Activated naive CD8-positive, alpha-beta T cell treated with anti-CD3 and anti-CD28 coated beads, Interleukin-2, amount 10 ng/mL, durations not matched to agents 7 days and 5 days (primary cell): ENCODE measurements around the gene IL1RL1. TPM values are rescaled to one million over a fixed set of nuclear protein-coding genes. Genes with fewer than 3 reads are reported as not detected.
"Not testable (repeated sequence)": the region's sequence is repeated elsewhere in the genome, so short reads cannot be mapped to it uniquely, and the experiment has no call there.

Experiments used
- ATAC-seq: fragments of 150-1000 bp; cut with Tn5 transposase; one replicate; pipeline ENCODE4 v1.10.0; 2021; ENCODE audit warnings: low read depth, moderate library complexity
- POLR2A ChIA-PET: fragments of 350-600 bp; sonication (Branson Sonifier 250); formaldehyde crosslinking; loops from one replicate; lab custom pipeline; 2021; ENCODE audit warnings: antibody characterized with exemption; lab: Charles Lee
- DNase-seq: peaks from one replicate; pipeline ENCODE4 v3.0.0; 2021
- H3K27ac Mint-ChIP-seq: one replicate; pipeline ENCODE4 v1.8.0; 2022; ENCODE audit warnings: mild to moderate bottlenecking, mixed read lengths
- H3K27me3 Mint-ChIP-seq: one replicate; pipeline ENCODE4 v1.8.0; 2022; ENCODE audit warnings: mild to moderate bottlenecking, moderate library complexity, mixed read lengths
- H3K36me3 Mint-ChIP-seq: one replicate; pipeline ENCODE4 v1.8.0; 2021; ENCODE audit warnings: mild to moderate bottlenecking, mixed read lengths
- H3K4me1 Mint-ChIP-seq: one replicate; pipeline ENCODE4 v1.8.0; 2021; ENCODE audit warnings: mixed read lengths
- H3K4me3 Mint-ChIP-seq: one replicate; pipeline ENCODE4 v1.8.0; 2022; ENCODE audit warnings: mild to moderate bottlenecking, moderate library complexity, mixed read lengths
- H3K9me3 Mint-ChIP-seq: one replicate; pipeline ENCODE4 v1.8.0; 2021; ENCODE audit warnings: mixed read lengths
- total RNA-seq, 2 experiments: library from RNA; stranded (reverse); gene quantifications; one replicate each; pipeline ENCODE4 v1.2.3, GENCODE V29; 2021

IL1RL1 gene
- total RNA-seq, 2 experiments from 2014 or later: not detected

DNA sequence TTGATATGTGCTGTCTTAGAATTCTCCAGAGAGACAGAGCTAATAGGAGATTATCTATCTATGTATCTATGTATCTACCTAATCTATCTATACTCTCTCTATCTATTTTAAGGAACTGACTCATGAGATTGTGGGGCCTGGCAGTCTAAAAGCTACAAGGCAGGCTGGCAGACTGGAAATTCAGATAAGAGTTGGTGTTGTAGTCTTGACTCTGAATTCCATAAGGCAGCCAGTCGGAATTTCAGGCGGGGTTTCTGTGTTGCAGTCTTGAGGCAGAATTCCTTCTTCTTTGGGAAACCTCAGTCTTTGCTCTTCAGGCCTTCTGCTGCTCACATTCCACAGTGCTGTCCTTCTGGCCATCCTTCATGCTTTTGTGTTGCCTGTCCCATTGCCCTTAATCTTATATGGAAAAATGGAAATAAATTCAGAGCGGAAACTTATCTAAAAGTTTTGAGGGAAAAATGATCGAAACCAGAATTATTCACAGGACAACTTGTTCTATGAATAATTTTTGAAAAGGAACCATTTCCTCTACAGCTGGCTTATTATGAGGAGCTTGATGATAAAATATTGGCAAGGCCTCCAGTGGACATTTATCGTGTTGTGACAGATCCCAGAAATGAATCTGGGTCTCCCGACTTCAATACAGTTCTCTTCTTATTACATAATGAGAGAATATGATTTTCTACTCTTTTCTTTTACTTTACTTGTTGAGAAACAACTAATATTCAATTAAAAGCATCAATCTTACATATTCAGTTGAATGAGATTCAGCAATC lies 10.8 kb downstream of the IL1RL1 start:
- DNase-seq (no peak), ATAC-seq (no peak)
- H3K27ac Mint-ChIP-seq: no peak overlapping the region
- POLR2A ChIA-PET: no interaction called here
- H3K4me1 Mint-ChIP-seq: peaks cover 7% of the 10 kb centered on the region
- peaks cover 16% of the 10 kb centered on the region for H3K36me3 Mint-ChIP-seq
- peaks cover 7% of the 10 kb centered on the region for H3K9me3 Mint-ChIP-seq
- no peak overlapping the region for H3K4me3 Mint-ChIP-seq
- peaks cover 11% of the 10 kb centered on the region for H3K27me3 Mint-ChIP-seq

DNA sequence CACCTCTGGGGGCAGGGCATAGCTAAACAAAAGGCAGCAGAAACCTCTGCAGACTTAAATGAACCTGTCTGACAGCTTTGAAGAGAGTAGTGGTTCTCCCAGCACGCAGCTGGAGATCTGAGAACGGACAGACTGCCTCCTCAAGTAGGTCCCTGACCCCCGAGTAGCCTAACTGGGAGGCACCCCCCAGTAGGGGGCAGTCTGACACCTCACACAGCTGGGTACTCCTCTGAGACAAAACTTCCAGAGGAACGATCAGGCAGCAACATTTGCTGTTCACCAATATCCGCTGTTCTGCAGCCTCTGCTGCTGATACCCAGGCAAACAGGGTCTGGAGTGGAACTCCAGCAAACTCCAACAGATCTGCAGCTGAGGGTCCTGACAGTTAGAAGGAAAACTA lies 13.6 kb downstream of the IL1RL1 start:
- Mint-ChIP-seq H3K36me3 (peaks cover 21% of the 10 kb centered on the region), H3K27me3 (peaks cover 13% of the 10 kb centered on the region)
- H3K4me1 Mint-ChIP-seq, ATAC-seq, H3K4me3 Mint-ChIP-seq, POLR2A ChIA-PET, DNase-seq, H3K9me3 Mint-ChIP-seq, H3K27ac Mint-ChIP-seq: not testable (repeated sequence)

DNA sequence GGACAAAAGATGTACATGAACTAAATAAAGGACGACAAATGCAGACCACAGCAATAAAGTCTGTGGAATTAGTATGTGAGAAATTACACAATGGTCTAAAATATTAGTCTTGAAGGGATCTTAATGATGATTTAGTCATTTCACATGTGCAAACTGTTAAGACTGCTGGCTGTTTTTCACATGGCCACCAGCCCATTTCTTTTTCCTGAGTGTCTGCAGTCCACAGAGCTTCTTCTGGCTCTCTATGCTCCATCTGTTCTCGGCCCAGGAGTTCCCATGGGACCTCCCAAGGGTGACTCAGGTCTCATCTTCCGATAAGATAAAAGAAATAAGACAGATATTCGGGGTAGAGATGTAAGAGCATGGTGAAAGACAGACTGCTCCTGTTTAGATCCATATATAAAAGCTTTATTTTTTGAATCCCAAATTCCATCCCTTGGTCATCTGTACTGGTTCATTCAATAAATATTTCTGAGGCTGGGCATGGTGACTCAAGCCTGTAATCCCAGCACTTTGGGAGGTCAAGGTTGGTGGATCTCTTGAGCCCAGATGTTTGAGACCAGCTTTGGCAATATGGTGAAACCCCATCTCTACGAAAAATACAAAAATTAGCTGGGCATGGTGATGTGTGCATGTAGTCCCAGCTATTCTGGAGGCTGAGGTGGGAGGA lies 20.1 kb downstream of the IL1RL1 start:
- POLR2A ChIA-PET: interaction anchor here (1.2 kb wide), 1 partner anchor 12 kb away, joined by 3 read pairs; no protein-coding TSS in a partner anchor
- Mint-ChIP-seq H3K4me1 (peaks cover 16% of the 10 kb centered on the region), H3K27me3 (peaks cover 8% of the 10 kb centered on the region), H3K9me3 (peaks cover 6% of the 10 kb centered on the region), H3K4me3 (no peak overlapping the region), H3K36me3 (peaks cover 16% of the 10 kb centered on the region), H3K27ac (no peak overlapping the region)
- DNase-seq: no peak
- ATAC-seq: no peak

DNA sequence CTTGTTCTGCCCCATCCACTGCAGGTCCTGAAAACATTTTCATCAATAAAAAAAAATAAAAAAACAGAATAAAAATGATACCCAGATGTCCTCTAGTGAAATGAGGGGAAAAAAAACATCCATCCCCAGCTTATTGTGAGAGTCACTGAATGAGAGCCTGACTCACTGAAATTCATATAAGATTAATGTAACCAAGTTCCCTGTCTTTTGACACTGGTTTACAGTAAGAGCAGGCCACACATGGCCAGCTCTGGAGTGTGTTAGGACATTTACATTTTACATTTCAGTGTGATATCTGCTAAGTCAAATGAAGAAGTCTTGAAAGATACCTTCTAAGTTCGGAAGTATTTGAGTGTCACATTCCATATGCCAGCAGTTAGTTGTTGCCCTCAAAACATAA lies 23.1 kb downstream of the IL1RL1 start:
- H3K36me3 Mint-ChIP-seq: peaks cover 9% of the 10 kb centered on the region
- H3K4me3 Mint-ChIP-seq: no peak overlapping the region
- DNase-seq: no peak
- peaks cover 18% of the 10 kb centered on the region for H3K4me1 Mint-ChIP-seq
- ATAC-seq: no peak
- H3K27ac Mint-ChIP-seq: no peak overlapping the region
- peaks cover 5% of the 10 kb centered on the region for H3K9me3 Mint-ChIP-seq
- POLR2A ChIA-PET: no interaction called here
- no peaks in the 10 kb centered on the region for H3K27me3 Mint-ChIP-seq

DNA sequence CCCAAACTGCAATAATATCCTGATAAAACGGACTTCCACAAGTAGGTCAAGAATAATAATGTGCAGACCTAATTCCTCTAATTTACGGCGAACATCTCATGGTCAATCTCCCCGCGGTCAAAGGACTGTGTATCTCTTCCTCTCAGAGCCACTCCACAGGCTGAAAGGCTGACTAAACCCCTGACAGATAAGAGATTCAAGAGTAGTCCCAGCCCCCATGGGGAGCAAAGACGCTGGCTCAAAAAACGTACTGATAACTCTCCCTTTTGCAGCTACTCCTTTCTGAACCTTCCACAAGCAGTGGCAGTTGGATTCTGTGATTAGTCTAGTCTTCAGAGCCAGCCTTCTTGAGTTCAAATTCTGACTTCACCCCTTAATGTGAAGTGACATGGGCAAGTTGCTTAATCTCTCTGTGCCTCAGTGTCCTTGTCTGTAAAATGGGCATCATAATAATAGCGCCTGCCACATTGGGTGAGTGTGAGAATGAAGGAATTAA lies 24.6 kb downstream of the IL1RL1 start:
- H3K4me1 Mint-ChIP-seq: peaks cover 18% of the 10 kb centered on the region
- no peak overlapping the region for H3K27ac Mint-ChIP-seq
- H3K9me3 Mint-ChIP-seq: peaks cover 5% of the 10 kb centered on the region
- no peak overlapping the region for H3K4me3 Mint-ChIP-seq
- no peaks in the 10 kb centered on the region for H3K27me3 Mint-ChIP-seq
- H3K36me3 Mint-ChIP-seq: peaks cover 9% of the 10 kb centered on the region
- no peak for ATAC-seq
- POLR2A ChIA-PET: interaction anchor here (0.9 kb wide), 1 partner anchor 44 kb away, joined by 3 read pairs; no protein-coding TSS in a partner anchor
- no peak for DNase-seq

DNA sequence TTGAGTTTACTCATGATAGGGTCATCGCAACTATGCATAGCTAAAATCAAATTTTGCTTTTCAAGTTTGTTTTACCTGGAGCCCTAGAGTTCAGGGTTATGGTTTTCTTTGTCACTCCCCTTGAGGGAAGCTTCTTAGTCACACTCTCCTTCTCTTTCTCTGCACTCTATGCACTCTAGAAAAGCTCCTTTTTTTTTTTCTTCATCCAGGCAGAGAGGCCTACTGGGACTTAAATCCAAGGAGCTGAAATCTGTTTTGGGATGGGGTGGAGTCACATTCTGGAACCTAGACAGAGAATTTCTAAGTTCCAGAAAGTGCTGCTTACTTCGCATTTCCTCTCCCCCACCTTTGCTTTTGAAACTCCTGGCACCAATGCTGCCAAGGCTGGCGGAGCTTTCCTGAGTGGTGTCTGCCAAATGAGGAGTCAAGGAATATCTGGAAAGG lies 25.2 kb downstream of the IL1RL1 start:
- no peak overlapping the region for H3K27ac Mint-ChIP-seq
- no peak overlapping the region for H3K4me3 Mint-ChIP-seq
- DNase-seq (no peak), ATAC-seq (no peak)
- H3K27me3 Mint-ChIP-seq: no peaks in the 10 kb centered on the region
- H3K36me3 Mint-ChIP-seq: peaks cover 9% of the 10 kb centered on the region
- H3K9me3 Mint-ChIP-seq: peaks cover 5% of the 10 kb centered on the region
- POLR2A ChIA-PET: interaction anchor here (0.9 kb wide), 1 partner anchor 45 kb away, joined by 3 read pairs; no protein-coding TSS in a partner anchor
- H3K4me1 Mint-ChIP-seq: peaks cover 18% of the 10 kb centered on the region

DNA sequence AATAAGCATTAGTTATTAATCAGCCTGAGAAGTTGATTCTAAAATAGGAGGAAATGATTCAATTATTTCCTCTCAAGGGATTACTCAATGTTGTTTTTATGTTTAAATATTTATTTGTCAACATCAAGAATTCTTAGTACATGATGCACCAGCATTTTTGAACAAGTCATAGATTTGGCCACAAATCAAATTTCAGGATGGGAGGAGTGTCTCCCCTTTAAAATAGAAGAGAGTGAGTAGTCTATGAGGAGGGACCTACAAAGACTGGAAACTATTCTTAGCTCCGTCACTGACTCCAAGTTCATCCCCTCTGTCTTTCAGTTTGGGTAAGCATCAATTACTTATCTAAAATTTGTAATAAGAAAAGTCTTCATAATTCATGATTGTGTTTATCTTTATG lies 25.6 kb downstream of the IL1RL1 start:
- H3K36me3 Mint-ChIP-seq: peaks cover 9% of the 10 kb centered on the region
- ATAC-seq (no peak), DNase-seq (no peak)
- no peak overlapping the region for H3K4me3 Mint-ChIP-seq
- POLR2A ChIA-PET: interaction anchor here (0.9 kb wide), 1 partner anchor 45 kb away, joined by 3 read pairs; no protein-coding TSS in a partner anchor
- H3K27ac Mint-ChIP-seq: no peak overlapping the region
- peaks cover 18% of the 10 kb centered on the region for H3K4me1 Mint-ChIP-seq
- peaks cover 5% of the 10 kb centered on the region for H3K9me3 Mint-ChIP-seq
- H3K27me3 Mint-ChIP-seq: no peaks in the 10 kb centered on the region

DNA sequence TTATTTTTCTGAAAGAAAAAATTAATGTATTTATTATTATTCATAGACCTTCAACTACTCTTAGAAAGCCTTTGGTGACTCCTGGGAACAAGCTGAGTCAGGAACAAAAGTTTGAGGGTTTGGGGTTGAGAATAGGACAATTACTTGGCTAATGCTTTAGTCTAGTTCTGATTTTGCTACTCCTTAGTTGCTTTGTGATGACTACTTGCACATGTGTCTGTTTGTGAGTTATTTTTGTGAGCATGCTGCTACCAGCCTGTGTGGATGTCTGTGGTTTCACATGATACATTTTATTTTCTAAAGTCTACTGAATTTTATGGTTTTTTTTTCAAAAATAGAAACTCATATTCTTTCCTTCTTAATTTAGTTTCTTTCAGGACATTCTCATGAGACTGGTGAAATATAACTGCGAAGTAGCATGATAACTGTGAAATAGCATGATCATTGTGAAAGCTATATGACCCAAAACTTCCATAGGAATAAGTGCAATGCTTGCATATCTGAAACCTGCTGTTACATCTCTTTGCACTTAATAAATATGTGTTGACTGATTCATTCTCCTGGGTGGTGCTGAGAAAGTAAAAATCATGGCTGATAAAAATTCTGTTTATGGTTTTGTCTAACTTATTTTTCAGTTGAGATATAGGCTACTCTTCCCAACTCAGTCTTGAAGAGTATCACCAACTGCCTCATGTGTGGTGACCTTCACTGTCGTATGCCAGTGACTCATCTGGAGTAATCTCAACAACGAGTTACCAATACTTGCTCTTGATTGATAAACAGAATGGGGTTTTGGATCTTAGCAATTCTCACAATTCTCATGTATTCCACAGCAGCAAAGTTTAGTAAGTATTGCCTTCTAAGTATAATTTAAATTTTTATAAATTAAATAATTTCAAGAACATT lies 26.4 kb downstream of the IL1RL1 start:
- H3K27me3 Mint-ChIP-seq: no peaks in the 10 kb centered on the region
- POLR2A ChIA-PET: no interaction called here
- H3K4me1 Mint-ChIP-seq: peaks cover 15% of the 10 kb centered on the region
- peaks cover 7% of the 10 kb centered on the region for H3K36me3 Mint-ChIP-seq
- no peak overlapping the region for H3K27ac Mint-ChIP-seq
- H3K9me3 Mint-ChIP-seq: peaks cover 5% of the 10 kb centered on the region
- ATAC-seq (no peak), DNase-seq (no peak)
- H3K4me3 Mint-ChIP-seq: no peak overlapping the region

DNA sequence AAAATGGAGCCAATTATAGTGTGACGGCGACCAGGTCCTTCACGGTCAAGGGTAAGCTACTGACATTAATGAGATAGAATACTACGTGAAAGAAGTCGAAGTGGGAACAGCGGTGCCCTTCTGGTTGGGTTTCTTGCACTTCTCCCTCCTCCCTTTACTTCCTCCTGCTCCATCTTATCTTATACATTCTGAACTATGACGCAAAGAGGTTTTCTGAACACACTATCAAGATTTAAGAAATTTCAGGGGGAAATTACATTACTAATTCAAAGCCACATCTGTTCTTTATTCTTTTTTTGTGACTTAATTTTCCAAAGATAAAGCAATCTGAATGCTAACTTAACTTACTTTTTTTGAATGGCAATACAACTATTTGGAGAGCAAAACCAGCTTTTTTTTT lies 29.4 kb downstream of the IL1RL1 start:
- Mint-ChIP-seq H3K27me3 (no peaks in the 10 kb centered on the region), H3K27ac (no peak overlapping the region), H3K9me3 (no peaks in the 10 kb centered on the region), H3K4me1 (peaks cover 5% of the 10 kb centered on the region), H3K4me3 (no peak overlapping the region), H3K36me3 (no peaks in the 10 kb centered on the region)
- POLR2A ChIA-PET: no interaction called here
- ATAC-seq (no peak), DNase-seq (no peak)

DNA sequence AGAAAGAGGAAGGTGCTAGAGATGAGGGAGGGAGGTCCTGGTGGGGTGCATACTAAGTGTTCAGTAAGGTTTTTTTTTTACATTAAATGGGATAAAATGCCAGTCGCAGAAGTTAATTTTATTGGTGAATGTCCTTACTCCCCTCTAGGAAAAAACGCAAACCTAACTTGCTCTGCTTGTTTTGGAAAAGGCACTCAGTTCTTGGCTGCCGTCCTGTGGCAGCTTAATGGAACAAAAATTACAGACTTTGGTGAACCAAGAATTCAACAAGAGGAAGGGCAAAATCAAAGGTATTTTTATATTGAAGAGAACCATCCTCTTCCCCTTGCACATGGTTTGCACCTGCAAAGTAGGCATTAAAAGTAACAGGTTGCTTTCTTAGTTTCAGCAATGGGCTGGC lies 31.5 kb downstream of the IL1RL1 start:
- Mint-ChIP-seq H3K36me3 (no peaks in the 10 kb centered on the region), H3K4me3 (no peak overlapping the region), H3K4me1 (peaks cover 8% of the 10 kb centered on the region), H3K9me3 (no peaks in the 10 kb centered on the region), H3K27ac (no peak overlapping the region), H3K27me3 (no peaks in the 10 kb centered on the region)
- no peak for ATAC-seq
- DNase-seq: no peak
- POLR2A ChIA-PET: no interaction called here

DNA sequence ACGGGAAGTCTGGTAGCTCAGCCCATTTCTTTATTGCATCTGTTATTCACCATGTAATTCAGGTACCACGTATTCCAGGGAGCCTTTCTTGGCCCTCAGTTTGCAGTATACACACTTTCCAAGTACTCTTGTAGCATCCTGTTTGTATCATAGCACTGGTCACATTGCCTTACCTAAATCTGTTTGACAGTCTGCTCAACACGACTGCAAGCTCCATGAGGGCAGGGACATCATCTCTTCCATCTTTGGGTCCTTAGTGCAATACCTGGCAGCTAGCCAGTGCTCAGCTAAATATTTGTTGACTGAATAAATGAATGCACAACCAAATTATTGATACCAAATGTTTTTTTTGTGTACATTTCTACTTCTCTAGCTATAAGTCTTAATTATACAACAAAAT lies 33.0 kb downstream of the IL1RL1 start:
- Mint-ChIP-seq H3K9me3 (no peaks in the 10 kb centered on the region), H3K27me3 (no peaks in the 10 kb centered on the region), H3K36me3 (no peaks in the 10 kb centered on the region), H3K4me3 (no peak overlapping the region), H3K27ac (no peak overlapping the region), H3K4me1 (peaks cover 8% of the 10 kb centered on the region)
- DNase-seq (no peak), ATAC-seq (no peak)
- POLR2A ChIA-PET: no interaction called here

DNA sequence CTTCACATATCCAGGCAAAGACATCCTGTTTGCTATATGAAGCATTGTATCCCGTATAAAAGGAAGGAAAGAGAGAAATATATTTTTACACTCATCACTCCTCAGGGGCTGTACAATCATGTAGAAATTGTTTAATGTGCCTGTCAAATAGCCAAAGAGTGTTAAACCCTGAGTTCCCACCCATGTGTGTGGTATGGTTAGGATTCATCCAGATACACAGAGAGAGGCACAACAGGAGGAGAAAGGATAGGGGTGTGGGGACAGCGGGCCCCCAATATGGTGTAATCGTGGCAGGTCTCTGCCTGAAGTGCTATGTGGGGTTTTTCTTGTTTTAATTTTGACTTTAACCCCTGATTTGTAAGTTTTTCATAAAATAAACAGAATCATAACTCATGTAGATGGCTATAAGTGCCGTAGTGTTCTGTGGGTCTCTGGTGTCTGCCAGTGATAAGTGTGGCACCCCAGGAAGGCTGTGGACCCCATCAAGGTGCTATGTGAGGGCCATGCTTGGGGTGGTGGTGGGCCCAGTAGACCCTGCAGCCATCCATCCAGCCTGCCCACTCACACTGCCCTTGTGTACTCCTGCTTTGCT lies 34.1 kb downstream of the IL1RL1 start:
- H3K27ac Mint-ChIP-seq: no peak overlapping the region
- H3K36me3 Mint-ChIP-seq: no peaks in the 10 kb centered on the region
- H3K27me3 Mint-ChIP-seq: no peaks in the 10 kb centered on the region
- POLR2A ChIA-PET: no interaction called here
- H3K9me3 Mint-ChIP-seq: no peaks in the 10 kb centered on the region
- H3K4me3 Mint-ChIP-seq: no peak overlapping the region
- no peak for ATAC-seq
- peaks cover 12% of the 10 kb centered on the region for H3K4me1 Mint-ChIP-seq
- DNase-seq: no peak
